Left lobe of liver (tissue), 2 donors: ENCODE measurements around the gene WWC1. TPM values are rescaled to one million over a fixed set of nuclear protein-coding genes. Genes with fewer than 3 reads are reported as not detected.

ENCODE experiments used
- ATAC-seq: fragments of 200-7000 bp; cut with Tn5 transposase; one replicate; pipeline ENCODE4 v1.9.1; 2020; ENCODE audit warnings: mild to moderate bottlenecking, moderate library complexity
- DNase-seq: peaks from one replicate; pipeline ENCODE4 v3.0.0-alpha.2; 2020; ENCODE audit warnings: low spot score
- total RNA-seq: library from RNA; stranded (reverse); gene quantifications from one replicate; pipeline ENCODE4 v1.2.1, GENCODE V29; 2021
- donor health status: DM: no; HTN: no; CAD: no; lungs with moderate emphysema.
- donor health status: DM: no; HTN: yes; CAD: no.

Gene WWC1
- 11.2 TPM for total RNA-seq

GRCh38 chr5:168291342-168291963 is at the start of gene WWC1:
Gene WWC1 (plus strand): TSS chr5:168291645. CDS start chr5:168292153, 508 bp downstream.
- DNase-seq (peak; percentile 95), ATAC-seq (peak; percentile 82)

GRCh38 chr5:168244838-168245559 is 46.4 kb upstream of the WWC1 start:
- DNase-seq, result no peak
- no peak for ATAC-seq

GRCh38 chr5:168249923-168250322 is 41.5 kb upstream of the WWC1 start:
- ATAC-seq (no peak), DNase-seq (no peak)

- no peak for DNase-seq
- no peak for ATAC-seq
Observed at GRCh38 chr5:168251259-168251658, 40.2 kb upstream of the WWC1 start.

GRCh38 chr5:168254013-168254693 is 37.3 kb upstream of the WWC1 start:
- no peak for DNase-seq
- ATAC-seq, result no peak

- DNase-seq (no peak), ATAC-seq (no peak)
Observed at GRCh38 chr5:168260353-168261226, 30.9 kb upstream of the WWC1 start.

- no peak for DNase-seq
- no peak for ATAC-seq
Observed at GRCh38 chr5:168261227-168261571, 30.2 kb upstream of the WWC1 start.

- ATAC-seq, result no peak
Observed at GRCh38 chr5:168262042-168262743, 29.3 kb upstream of the WWC1 start.

GRCh38 chr5:168263121-168263520 is 28.3 kb upstream of the WWC1 start:
- ATAC-seq (no peak), DNase-seq (no peak)

More at GRCh38 chr5:168262042-168262743, 29.3 kb upstream of the WWC1 start:
- no peak for DNase-seq

- no peak for DNase-seq
- ATAC-seq, result no peak
Observed at GRCh38 chr5:168266016-168266415, 25.4 kb upstream of the WWC1 start.

- ATAC-seq, result peak; percentile 97
- DNase-seq, result peak; percentile 87
Observed at GRCh38 chr5:168268949-168269936, 22.2 kb upstream of the WWC1 start.

- DNase-seq (no peak), ATAC-seq (no peak)
Observed at GRCh38 chr5:168269937-168270330, 21.5 kb upstream of the WWC1 start.

GRCh38 chr5:168270476-168270875 is 21.0 kb upstream of the WWC1 start:
- DNase-seq (no peak), ATAC-seq (no peak)

- no peak for DNase-seq
- no peak for ATAC-seq
Observed at GRCh38 chr5:168273056-168273980, 18.1 kb upstream of the WWC1 start.

- no peak for DNase-seq
- ATAC-seq, result no peak
Observed at GRCh38 chr5:168274406-168274805, 17.0 kb upstream of the WWC1 start.

- no peak for DNase-seq
- no peak for ATAC-seq
Observed at GRCh38 chr5:168275940-168276339, 15.5 kb upstream of the WWC1 start.

- DNase-seq (no peak), ATAC-seq (no peak)
Observed at GRCh38 chr5:168282120-168282519, 9.3 kb upstream of the WWC1 start.

- ATAC-seq (no peak), DNase-seq (no peak)
Observed at GRCh38 chr5:168284809-168285208, 6.6 kb upstream of the WWC1 start.
